Gastrocnemius medialis (tissue), 4 donors: ENCODE results near the gene RFC5.

Experiments
- CTCF ChIP-seq, 5 experiments: fragments of 450-650 bp in 3 of 5; fragments of 200-600 bp in 2 of 5; sonication (generic) in 2 of 5; IDR thresholded peaks in 4 of 5; conservative IDR thresholded peaks in 1 of 5; 1 replicate in 4 of 5; 2 replicates in 1 of 5; pipeline ENCODE4 v1.5.1; 2016 to 2019; ENCODE audit warnings: antibody characterized with exemption in 5 of 5, mild to moderate bottlenecking in 3 of 5, moderate library complexity in 3 of 5
- POLR2A ChIP-seq, 2 donors: fragments of 450-650 bp; IDR thresholded peaks; one replicate each; pipeline ENCODE4 v1.6.1; 2017; ENCODE audit warnings: antibody characterized with exemption in 2 of 2, mild to moderate bottlenecking in 2 of 2, moderate library complexity in 2 of 2

GRCh38 chr12:118050972-118051910 lies 34.7 kb downstream of the RFC5 start:
- TF ChIP-seq CTCF (IDR thresholded peaks at IDR 0.05 in 4 of 5, conservative IDR thresholded peaks at IDR 0.05 in 1 of 5): peak in 1 of 5 experiments; percentile 21
- TF ChIP-seq POLR2A (IDR thresholded peaks at IDR 0.05): no peak
